Islet precursor cell (in vitro differentiated cells): ENCODE data around the gene GZMM.
A peak's percentile ranks its signal among the peaks of the same experiment; 100 is the strongest.

ENCODE experiments used
- DNase-seq: peaks from one replicate; pipeline ENCODE4 v3.0.0-alpha.2; 2018

GZMM gene

GRCh38 chr19:543910-544608 is at the start of gene GZMM:
Gene GZMM, plus strand, starts transcription at chr19:544053. Its CDS starts 19 bp downstream, at chr19:544072.
- no peak for DNase-seq

- peak; percentile 53 for DNase-seq
These were observed 49.4 kb upstream of the GZMM start for GRCh38 chr19:494171-495080.

GRCh38 chr19:495081-495401 is 48.8 kb upstream of the GZMM start:
- no peak for DNase-seq

- DNase-seq, result peak; percentile 82
These were observed 48.3 kb upstream of the GZMM start for GRCh38 chr19:495402-496111.

GRCh38 chr19:496112-496665 is 47.7 kb upstream of the GZMM start, which contains the start of gene MADCAM1:
Gene MADCAM1, plus strand, starts transcription at chr19:496486. Its CDS starts 14 bp downstream, at chr19:496500.
- DNase-seq, result peak; percentile 42

- DNase-seq, result no peak
These were observed 46.9 kb upstream of the GZMM start for GRCh38 chr19:496986-497385.

GRCh38 chr19:497491-497868 is 46.4 kb upstream of the GZMM start:
- no peak for DNase-seq

- DNase-seq, result peak; percentile 64
These were observed 45.9 kb upstream of the GZMM start for GRCh38 chr19:497869-498510.

- DNase-seq, result peak; percentile 51
These were observed 45.4 kb upstream of the GZMM start for GRCh38 chr19:498511-498891.

- peak; percentile 49 for DNase-seq
These were observed 44.8 kb upstream of the GZMM start for GRCh38 chr19:498977-499623.

GRCh38 chr19:501646-502045 is 42.2 kb upstream of the GZMM start:
- peak; percentile 48 for DNase-seq

GRCh38 chr19:504616-505015 is 39.2 kb upstream of the GZMM start:
- DNase-seq, result peak; percentile 47

GRCh38 chr19:506404-507285 is 37.2 kb upstream of the GZMM start:
- DNase-seq, result peak; percentile 96

GRCh38 chr19:507286-508203 is 36.3 kb upstream of the GZMM start, which contains the start of gene TPGS1:
Gene TPGS1, plus strand, starts transcription at chr19:507497. Its CDS starts 10 bp downstream, at chr19:507507.
- DNase-seq, result peak; percentile 99

- no peak for DNase-seq
These were observed 35.4 kb upstream of the GZMM start for GRCh38 chr19:508204-509150.

- DNase-seq, result peak; percentile 96
These were observed 33.2 kb upstream of the GZMM start for GRCh38 chr19:510606-511100.

- DNase-seq, result peak; percentile 97
These were observed 32.6 kb upstream of the GZMM start for GRCh38 chr19:511101-511851.
